Heart left ventricle (tissue), 13 donors: ENCODE measurements around the gene NINL.

Source experiments
- CTCF ChIP-seq, 12 donors: fragments of 200-600 bp; sonication (generic) in 4 of 12; IDR thresholded peaks; one replicate each; pipeline versions ENCODE4 v1.5.0 to v1.8.0; 2018 to 2022; ENCODE audit warnings: antibody characterized with exemption in 12 of 12, mild to moderate bottlenecking in 5 of 12
- POLR2A ChIP-seq, 2 donors: fragments of 450-650 bp; IDR thresholded peaks; one replicate each; pipeline ENCODE4 v1.6.1; 2017; ENCODE audit warnings: antibody characterized with exemption in 2 of 2, mild to moderate bottlenecking in 2 of 2, moderate library complexity in 2 of 2
- donor health status: ischemic (EF 13 %, LVEDD 7.1; RV severe dilation, severe dysfunction).
- donor health status: DM: no; HTN: yes; CAD: no.
- donor health status: DM: no; HTN: no; CAD: no.
- donor health status: ischemic (EF 25% LVEDD 6.9; RV normal size, moderate dysfunction).
- donor health status: ischemic (EF 25% LVEDD 5.7; RV mildly dilated, moderate dysfunction).
- donor health status: ischemic (EF 35%, LVEDD 5.7; RV mildly dilated, moderate dysfunction).
- donor health status: nonischemic (EF 11% LVEDD 7.7; RV severe dilation, severe dysfunction).
- donor health status: DM: yes; HTN: yes; CAD: no.
- donor health status: PGD.
- donor health status: ischemic (EF 29% LVEDD 5.4; RV normal size, mild dysfunction).
- donor health status: nonischemic (EF 23%, LVEDD 6.1; RV moderate dilation, normal function).

DNA sequence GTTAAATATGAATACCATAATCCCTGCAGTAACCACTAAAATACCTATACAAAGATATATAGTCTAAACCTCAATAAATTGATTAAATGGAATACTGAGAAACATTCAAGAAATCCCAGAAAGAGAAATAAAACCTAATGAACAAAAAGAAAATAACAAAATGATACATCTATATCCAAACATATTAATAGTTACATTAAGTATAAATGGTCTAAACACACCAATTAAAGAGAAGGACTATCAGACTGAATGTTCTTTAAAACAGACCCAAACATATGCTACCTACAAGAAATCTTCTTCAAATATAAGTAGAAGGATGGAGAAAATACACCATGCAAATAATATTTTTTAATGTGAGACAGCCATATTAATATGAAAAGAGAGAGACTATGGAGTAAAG lies 22.0 kb downstream of the NINL start:
- no peak for TF ChIP-seq CTCF (IDR thresholded peaks at IDR 0.05)
- TF ChIP-seq POLR2A (IDR thresholded peaks at IDR 0.05): no peak
